NCI-H460 (cell line): ENCODE measurements around the gene ESYT2. TPM values are rescaled to one million over a fixed set of nuclear protein-coding genes. Genes with fewer than 3 reads are reported as not detected.
"Not testable (repeated sequence)": the region's sequence is repeated elsewhere in the genome, so short reads cannot be mapped to it uniquely, and the experiment has no call there.

Experiments
- DNase-seq: peaks from one replicate; pipeline ENCODE4 v3.0.0-alpha.2; 2016; ENCODE audit warnings: low read depth; ENCODE audit errors: extremely low read depth
- total RNA-seq: library from RNA; depleted of rRNA; stranded (reverse); fragments of >200 nt; shearing (Covaris generic); gene quantifications from 2 replicates; pipeline ENCODE4 v1.2.3, GENCODE V29; 2014; rRNA removed

ESYT2 gene
- total RNA-seq, 1 experiment from 2014 or later: 126 TPM

- DNase-seq: peak; percentile 26
Measured at GRCh38 chr7:158702944-158703343, 126.4 kb downstream of the ESYT2 start.

- no peak for DNase-seq
Measured at GRCh38 chr7:158702196-158702595, 127.1 kb downstream of the ESYT2 start.

GRCh38 chr7:158700008-158700407, 129.3 kb downstream of the ESYT2 start:
- DNase-seq: no peak

GRCh38 chr7:158699341-158699740, 130.0 kb downstream of the ESYT2 start:
- no peak for DNase-seq

- DNase-seq: no peak
Measured at GRCh38 chr7:158698657-158699195, 130.6 kb downstream of the ESYT2 start.

- DNase-seq: not testable (repeated sequence)
Measured at GRCh38 chr7:158697597-158697996, 131.7 kb downstream of the ESYT2 start.

- peak; percentile 81 for DNase-seq
Measured at GRCh38 chr7:158695726-158696452, 133.4 kb downstream of the ESYT2 start.

- no peak for DNase-seq
Measured at GRCh38 chr7:158695056-158695455, 134.3 kb downstream of the ESYT2 start.

GRCh38 chr7:158694650-158695049, 134.7 kb downstream of the ESYT2 start:
- no peak for DNase-seq

- DNase-seq: no peak
Measured at GRCh38 chr7:158689488-158689887, 139.8 kb downstream of the ESYT2 start.

- DNase-seq: no peak
Measured at GRCh38 chr7:158687406-158687805, 141.9 kb downstream of the ESYT2 start.

- DNase-seq: no peak
Measured at GRCh38 chr7:158685693-158686092, 143.6 kb downstream of the ESYT2 start.

- DNase-seq: no peak
Measured at GRCh38 chr7:158684329-158684728, 145.0 kb downstream of the ESYT2 start.

GRCh38 chr7:158683541-158683940, 145.8 kb downstream of the ESYT2 start:
- no peak for DNase-seq

GRCh38 chr7:158682456-158682855, 146.9 kb downstream of the ESYT2 start:
- no peak for DNase-seq

Other genes with a start within 250 kb of the ESYT2 start
- gene PTPRN2, start 241.7 kb downstream of the ESYT2 start, total RNA-seq: 2.9 and 3.5 TPM in 2 replicates
- 33.9 and 36.5 TPM in 2 replicates for gene NCAPG2, start 124.7 kb downstream of the ESYT2 start, total RNA-seq
- gene DYNC2I1, start 27.0 kb upstream of the ESYT2 start, total RNA-seq: 6.1 and 6.7 TPM in 2 replicates